PFSK-1 (cell line): ENCODE measurements around the gene IL15RA.

Source experiments
- FOXP2 ChIP-seq: optimal IDR thresholded peaks from 2 replicates; pipeline ENCODE3; 2011; ENCODE audit warnings: borderline replicate concordance, control low read depth, inconsistent platforms; ENCODE audit not compliant: insufficient read depth; ENCODE audit errors: extremely low read length, extremely low read depth
- POLR2AphosphoS5 ChIP-seq: IDR thresholded peaks from 2 replicates; pipeline ENCODE4 v1.6.1; 2012; ENCODE audit warnings: low read depth, mild to moderate bottlenecking, control low read depth, low read length, moderate library complexity
- SIN3A ChIP-seq: IDR thresholded peaks from 2 replicates; pipeline ENCODE4 v1.6.1; 2012; ENCODE audit warnings: mild to moderate bottlenecking, low read length, moderate library complexity, borderline replicate concordance; ENCODE audit not compliant: insufficient read depth
- TAF1 ChIP-seq: IDR thresholded peaks from 2 replicates; pipeline ENCODE4 v1.6.1; 2012; ENCODE audit warnings: low read length, control low read depth, borderline replicate concordance; ENCODE audit not compliant: insufficient read depth
- TF ChIP-seq, protein P1 (sequence below), 2 experiments: IDR thresholded peaks; 2 replicates each; pipeline versions ENCODE4 v1.6.1 to v1.8.0; 2011 to 2012; ENCODE audit warnings: low read depth in 2 of 2, low read length in 2 of 2, control low read depth in 1 of 2, inconsistent platforms in 1 of 2, mild to moderate bottlenecking in 1 of 2, moderate library complexity in 1 of 2; ENCODE audit not compliant: insufficient read depth in 1 of 2

The IL15RA gene

DNA sequence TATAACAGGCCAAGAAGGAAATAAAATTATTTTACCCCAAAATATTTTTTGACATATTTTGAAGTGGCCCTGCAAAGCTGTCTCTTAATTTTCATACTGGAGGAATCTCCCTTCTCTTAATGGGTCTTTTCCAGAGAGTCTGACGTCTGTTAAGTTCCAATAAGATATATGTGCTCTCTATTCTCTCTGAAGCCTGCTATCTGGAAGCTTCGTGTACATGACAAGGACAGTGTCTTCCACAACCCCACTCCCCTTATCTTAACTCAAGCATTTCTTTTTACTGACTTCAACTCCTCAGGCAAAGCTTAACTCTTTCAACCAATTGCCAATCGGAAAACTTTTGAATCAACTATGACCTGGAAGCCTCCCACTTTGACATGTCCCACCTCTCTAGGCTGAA lies 29.2 kb upstream of the IL15RA start:
- TF ChIP-seq POLR2AphosphoS5 (no peak), TAF1 (no peak), FOXP2 (no peak)
- TF ChIP-seq, protein P1, sequence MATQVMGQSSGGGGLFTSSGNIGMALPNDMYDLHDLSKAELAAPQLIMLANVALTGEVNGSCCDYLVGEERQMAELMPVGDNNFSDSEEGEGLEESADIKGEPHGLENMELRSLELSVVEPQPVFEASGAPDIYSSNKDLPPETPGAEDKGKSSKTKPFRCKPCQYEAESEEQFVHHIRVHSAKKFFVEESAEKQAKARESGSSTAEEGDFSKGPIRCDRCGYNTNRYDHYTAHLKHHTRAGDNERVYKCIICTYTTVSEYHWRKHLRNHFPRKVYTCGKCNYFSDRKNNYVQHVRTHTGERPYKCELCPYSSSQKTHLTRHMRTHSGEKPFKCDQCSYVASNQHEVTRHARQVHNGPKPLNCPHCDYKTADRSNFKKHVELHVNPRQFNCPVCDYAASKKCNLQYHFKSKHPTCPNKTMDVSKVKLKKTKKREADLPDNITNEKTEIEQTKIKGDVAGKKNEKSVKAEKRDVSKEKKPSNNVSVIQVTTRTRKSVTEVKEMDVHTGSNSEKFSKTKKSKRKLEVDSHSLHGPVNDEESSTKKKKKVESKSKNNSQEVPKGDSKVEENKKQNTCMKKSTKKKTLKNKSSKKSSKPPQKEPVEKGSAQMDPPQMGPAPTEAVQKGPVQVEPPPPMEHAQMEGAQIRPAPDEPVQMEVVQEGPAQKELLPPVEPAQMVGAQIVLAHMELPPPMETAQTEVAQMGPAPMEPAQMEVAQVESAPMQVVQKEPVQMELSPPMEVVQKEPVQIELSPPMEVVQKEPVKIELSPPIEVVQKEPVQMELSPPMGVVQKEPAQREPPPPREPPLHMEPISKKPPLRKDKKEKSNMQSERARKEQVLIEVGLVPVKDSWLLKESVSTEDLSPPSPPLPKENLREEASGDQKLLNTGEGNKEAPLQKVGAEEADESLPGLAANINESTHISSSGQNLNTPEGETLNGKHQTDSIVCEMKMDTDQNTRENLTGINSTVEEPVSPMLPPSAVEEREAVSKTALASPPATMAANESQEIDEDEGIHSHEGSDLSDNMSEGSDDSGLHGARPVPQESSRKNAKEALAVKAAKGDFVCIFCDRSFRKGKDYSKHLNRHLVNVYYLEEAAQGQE (IDR thresholded peaks at IDR 0.05; ENCODE audit: insufficient read depth in 1 of 2, low read depth in 2 of 2, low read length in 2 of 2): no peak

DNA sequence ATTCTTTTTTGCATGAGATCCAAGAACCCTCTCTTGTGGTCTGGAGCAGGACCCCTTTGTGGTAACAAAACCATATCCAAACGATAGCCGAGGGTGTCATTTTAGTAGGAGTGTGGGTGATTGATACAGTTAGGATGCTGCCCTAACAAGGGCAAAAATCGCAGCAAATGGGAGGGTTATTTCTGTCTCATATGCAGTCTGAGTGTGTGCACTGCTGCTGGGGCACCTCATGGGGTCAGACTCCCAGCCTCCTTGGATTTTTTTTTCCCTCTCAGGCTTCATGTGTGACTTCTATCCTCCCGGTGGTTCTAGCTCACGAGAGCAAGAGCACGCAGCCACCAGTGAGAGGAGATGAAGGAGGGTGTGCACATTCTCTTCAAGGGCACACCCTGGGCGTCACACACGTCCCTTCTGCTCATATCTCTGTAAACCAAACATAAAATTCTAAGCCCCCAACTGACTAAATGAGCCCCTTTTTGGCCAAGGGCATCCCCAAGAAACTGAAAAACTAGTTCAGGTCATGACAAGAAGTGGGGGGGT lies 28.6 kb upstream of the IL15RA start:
- no peak for TF ChIP-seq FOXP2
- TF ChIP-seq SIN3A: no peak
- no peak for TF ChIP-seq TAF1
- TF ChIP-seq, protein P1 (IDR thresholded peaks at IDR 0.05; ENCODE audit: insufficient read depth in 1 of 2, low read depth in 2 of 2, low read length in 2 of 2): no peak

- TF ChIP-seq FOXP2 (no peak), POLR2AphosphoS5 (no peak), SIN3A (no peak), TAF1 (no peak)
- TF ChIP-seq, protein P1 (IDR thresholded peaks at IDR 0.05; ENCODE audit: insufficient read depth in 1 of 2, low read depth in 2 of 2, low read length in 2 of 2): no peak
Measured at GRCh38 chr10:6002809-6003510, 25.6 kb upstream of the IL15RA start.

DNA sequence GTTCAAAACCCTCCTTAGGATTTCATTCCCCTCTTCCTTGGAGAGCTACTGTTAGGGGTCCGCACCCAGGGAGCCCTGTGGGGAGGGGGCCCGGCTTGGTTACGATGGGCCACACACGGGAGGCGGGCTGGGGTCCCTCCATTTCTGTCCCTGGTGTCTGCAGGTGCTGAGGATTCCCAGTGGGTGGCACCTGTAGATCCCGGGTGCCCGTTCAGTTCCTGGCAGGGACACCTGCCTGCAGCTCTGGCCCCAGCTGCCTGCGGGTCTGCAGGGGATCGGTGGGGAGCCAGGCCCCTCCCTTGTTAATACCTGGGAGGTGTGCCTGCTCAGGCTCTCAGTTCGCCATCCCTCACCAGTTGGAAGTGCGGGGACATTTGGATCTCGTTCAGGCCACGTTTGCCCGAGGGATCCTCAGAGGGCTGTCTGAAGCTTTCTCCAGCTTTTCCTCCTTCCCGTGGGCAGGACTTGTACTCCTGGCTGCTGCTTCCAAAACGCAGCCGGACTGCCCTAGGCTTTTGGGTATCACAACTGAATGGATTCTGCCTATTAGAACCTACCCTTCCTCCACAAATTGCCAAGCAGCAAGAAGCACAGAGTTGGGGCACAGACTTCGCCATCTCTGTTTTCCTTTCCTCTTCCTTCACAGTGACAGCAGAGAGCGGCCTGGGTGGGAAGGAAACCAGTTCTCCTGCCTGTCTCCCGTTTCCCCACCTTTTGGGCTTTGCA lies 22.3 kb upstream of the IL15RA start:
- TF ChIP-seq FOXP2: no peak

DNA sequence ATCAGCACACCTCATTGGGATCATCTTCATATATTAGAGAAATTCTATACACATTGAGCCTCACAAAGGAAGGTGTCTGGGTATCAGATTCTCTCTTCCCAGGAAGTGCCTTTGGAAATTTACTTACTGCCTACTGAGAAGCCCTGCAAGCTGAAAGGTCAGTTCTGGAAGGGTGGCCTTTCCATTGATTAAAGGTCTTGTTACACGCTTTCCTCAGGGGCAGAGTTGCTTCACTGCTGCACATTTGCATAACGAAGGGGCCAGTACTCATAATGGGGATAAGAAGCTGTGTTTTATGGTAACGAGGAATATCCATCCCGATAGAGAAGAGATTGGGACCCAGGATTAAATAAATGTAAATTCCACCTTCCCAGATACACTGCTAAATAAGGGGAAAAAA lies 19.4 kb upstream of the IL15RA start:
- TF ChIP-seq, protein P1 (IDR thresholded peaks at IDR 0.05; ENCODE audit: insufficient read depth in 1 of 2, low read depth in 2 of 2, low read length in 2 of 2): no peak
- TF ChIP-seq TAF1 (no peak), POLR2AphosphoS5 (no peak), SIN3A (no peak), FOXP2 (no peak)
